Esophagus squamous epithelium (tissue), 4 donors: ENCODE results near the gene TREX2.

Experiments used
- CTCF ChIP-seq, 6 experiments: fragments of 450-650 bp in 4 of 6; fragments of 200-600 bp in 2 of 6; sonication (generic) in 2 of 6; IDR thresholded peaks; one replicate each; pipeline ENCODE4 v1.5.1; 2016 to 2019; ENCODE audit warnings: antibody characterized with exemption in 6 of 6, mild to moderate bottlenecking in 4 of 6, moderate library complexity in 4 of 6
- POLR2A ChIP-seq, 4 donors: fragments of 450-650 bp; IDR thresholded peaks; one replicate each; pipeline ENCODE4 v1.6.1; 2017; ENCODE audit warnings: antibody characterized with exemption in 4 of 4, mild to moderate bottlenecking in 4 of 4, moderate library complexity in 3 of 4

- TF ChIP-seq CTCF (IDR thresholded peaks at IDR 0.05), result no peak
- no peak for TF ChIP-seq POLR2A (IDR thresholded peaks at IDR 0.05)
These were observed 35.5 kb downstream of the TREX2 start for GRCh38 chrX:153410373-153410772.
